Stimulated activated CD4-positive, alpha-beta T cell treated with anti-CD3 and anti-CD28 coated beads, Interleukin-12 subunit alpha, Interleukin-12 subunit beta, amount 100 ng/mL, for 48 hours (primary cell): ENCODE measurements around the gene PPP2R2B.

ENCODE experiments used
- DNase-seq, 3 donors: peaks; one replicate each; pipeline ENCODE4 v3.0.0-alpha.2; 2020; ENCODE audit warnings: low read depth in 2 of 3, low spot score in 1 of 3

The PPP2R2B gene

DNA sequence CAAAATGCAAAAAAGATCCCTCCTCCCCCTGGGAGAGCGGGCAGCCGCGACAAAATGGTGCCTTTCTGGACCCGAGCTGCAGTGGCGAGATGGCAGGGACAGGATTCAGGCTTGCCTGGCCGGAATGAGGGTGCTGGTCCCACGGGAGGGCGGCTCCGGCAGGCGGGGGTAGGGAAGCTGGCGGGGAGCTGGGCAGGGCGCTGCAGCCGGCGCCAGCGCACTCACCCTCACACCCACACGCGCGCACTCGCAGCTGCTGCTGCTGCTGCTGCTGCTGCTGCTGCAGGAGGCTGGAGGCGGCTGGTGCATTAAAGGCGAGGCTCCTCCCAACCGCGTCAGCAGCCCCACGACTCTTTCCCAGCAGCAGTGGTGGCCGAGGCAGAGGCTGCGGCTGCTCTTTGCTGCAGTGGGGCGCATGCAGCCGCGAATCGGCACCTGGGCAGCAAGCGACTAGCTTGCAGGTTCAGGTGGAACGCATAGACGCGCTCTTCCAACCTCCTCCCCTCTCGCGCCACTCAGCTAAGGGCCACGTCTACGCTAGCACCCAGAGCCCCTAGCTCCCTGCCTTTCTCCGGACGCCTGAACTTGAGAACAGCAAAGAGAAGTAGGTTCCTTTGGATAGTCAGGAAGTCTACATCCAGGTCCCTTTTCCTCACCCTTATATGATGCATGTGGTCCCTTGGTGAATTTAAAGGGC lies at the start of gene PPP2R2B:
Gene PPP2R2B, minus strand, starts transcription at position 282 of the 697 bp plus-strand sequence.
- DNase-seq = peak in 1 of 3 donors; percentile 45

DNA sequence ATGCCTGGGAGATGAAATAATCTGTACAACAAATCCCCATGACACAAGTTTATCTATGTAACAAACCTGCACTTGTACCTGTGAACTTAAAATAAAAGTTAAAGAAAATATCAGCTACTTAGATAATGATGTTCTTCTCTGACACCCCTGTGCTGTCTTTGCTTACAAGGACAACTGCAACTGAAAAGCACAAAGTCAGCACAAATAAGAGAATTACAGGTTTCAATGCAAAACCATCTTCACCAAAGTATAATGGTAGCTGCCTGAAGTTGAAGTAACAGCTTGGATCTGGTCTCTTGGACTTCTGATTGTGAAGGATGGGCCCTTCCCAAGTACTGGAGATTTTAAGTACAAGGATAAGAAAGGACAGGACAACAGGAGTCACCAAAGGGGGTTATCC lies 45.6 kb upstream of the PPP2R2B start:
- no peak for DNase-seq

DNA sequence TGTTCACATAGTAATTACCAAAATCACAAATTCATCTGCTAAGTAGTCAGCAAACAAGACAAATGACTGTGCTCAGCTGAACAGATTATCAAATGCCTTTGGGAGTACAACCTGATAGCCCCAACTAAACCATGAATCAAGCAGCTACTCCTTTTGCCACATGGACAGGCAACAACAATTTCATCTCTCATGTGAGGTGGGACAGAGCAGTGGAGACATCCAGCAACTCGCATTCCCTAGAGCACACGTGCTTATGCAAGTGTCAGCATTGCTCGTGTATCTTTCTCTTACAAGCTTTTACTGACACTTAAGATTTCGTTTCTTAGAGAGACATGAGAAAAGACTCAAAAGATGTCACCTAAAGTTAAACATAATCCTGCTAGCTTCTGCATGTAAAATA lies 42.7 kb upstream of the PPP2R2B start:
- DNase-seq = no peak

DNA sequence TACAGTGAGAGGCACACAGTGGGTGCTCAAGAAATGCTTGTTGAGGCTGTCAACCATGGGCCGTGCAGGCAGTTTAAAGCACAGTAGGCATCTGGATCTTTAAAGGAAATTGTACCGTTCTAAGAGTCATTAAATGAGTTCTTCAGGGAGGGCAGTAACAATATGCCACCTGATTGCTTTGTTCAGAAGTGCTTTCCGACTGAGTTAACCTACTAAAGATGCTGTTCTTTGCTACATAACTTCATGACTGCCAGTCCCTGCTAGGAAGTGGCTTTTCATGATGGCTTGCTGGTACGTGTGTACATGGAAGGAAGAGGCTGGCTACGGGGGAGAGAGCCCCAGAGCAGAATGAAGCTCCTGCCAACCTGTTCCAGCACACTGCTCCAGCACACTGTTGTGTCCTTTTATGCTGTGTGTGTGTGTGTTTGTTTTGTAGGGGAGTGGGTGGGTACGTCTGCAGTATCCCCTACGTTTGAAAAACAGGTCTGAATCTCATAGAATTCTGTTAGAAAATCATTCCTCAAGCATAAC lies 41.9 kb upstream of the PPP2R2B start:
- no peak for DNase-seq

DNA sequence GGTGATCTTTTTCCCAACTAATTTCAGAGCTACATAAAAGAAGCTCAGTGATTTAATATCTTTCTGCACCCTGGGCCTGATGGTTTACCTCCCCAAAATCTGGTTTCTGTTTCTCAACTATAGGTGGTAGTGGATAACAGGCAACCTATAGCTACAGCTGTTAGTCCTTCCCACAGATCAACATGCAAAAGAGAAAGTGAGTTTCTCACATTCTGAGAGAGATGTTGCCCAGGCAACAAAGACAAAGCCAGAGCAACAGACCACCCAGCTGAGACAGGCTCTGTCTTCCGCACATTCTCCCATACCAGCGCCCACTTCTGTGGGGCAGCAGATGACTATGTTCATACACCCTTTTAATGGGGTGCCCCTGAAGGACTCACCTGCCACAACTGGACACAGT lies 40.7 kb upstream of the PPP2R2B start:
- no peak for DNase-seq

DNA sequence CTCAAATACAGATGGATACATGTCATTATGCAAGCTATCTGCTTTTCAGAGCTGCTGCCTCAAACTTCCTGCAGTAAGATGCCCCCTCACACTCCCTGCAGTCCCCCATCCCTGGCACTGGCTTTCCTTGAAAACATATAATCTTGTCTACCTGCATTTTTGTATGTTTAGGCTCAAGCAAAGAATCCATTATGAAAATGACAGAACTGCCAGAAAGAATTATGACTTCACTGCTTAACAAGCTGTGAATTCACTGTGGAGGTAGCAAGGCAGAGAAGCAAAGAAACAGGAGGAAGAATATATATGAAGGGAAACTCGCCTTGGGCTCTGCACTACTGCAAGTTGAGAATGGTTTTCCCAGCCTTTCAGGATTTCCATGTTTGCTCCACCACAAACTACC lies 39.4 kb upstream of the PPP2R2B start:
- DNase-seq = no peak

DNA sequence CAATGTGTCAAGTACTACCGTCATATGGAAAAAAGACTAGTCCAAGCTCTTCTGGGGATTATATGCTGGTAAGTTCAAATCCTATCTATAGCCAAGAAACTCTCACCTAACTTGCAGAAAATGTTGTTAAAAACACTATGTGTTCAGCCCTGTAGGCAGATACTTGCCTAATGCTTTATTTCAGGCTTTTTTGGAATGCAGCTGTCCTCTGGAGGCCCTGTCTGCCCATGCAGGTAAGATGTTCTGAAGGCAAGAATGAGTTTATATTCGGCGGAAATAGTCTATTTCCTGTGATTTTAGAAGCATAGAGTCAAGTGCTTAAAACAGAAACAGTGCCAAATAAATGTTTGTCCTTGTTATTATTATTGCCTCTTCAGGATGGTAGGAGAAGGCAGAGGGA lies 34.3 kb upstream of the PPP2R2B start:
- DNase-seq = no peak

DNA sequence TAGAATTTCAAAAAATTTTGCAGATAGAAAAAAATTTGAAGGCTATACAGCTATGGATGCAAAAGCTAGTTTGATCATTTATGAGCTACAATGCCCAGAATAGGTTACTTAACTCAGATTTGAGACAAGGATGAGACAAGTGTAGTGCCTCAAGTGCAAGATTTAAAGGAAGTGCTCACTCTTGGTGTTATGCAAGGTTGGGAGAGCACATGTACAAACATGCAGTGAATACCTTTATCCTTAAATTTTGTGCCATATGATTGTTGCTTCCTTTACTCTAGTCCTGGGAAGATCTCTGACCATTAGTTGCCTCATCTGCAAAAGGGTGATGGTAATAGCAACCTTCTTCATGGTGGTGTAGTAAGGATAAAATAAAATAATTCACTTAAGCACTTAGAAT lies 31.7 kb upstream of the PPP2R2B start:
- no peak for DNase-seq

DNA sequence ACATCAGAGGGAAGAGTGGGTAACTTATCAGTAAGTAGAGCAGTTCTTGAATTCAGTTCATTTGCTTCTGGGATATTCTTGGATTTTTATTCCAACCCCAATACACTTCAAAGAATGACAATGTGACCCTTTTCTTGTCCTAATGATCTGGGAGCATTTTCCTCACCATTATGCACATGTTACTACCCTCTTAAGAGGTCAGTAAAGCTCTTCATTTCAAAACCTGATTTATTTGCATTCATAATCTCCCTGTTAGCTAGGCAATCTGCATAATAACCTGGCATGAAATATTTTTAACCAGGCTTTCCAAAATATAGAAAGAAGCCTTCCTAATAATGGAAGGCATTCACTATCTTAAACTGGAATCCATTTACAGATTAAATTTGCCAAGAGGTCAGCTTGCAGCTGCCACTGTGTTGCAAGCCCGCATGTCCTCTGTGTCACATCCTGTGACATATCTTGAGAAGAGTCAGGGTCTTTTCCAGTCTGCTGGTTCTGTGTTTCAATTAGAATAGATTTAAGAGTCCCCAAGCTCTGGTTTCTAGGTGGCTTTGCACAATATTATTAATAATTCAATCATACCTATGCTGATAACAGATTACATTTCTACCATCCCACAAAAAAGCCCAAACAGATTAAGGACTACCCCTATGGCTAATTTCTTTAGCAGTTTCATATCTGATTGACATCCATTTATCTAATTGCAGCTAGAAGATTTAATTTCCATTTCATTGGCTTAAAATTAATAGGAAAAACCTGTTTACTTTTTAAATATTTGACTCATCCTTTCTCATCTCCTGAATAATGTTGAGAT lies 30.9 kb upstream of the PPP2R2B start:
- no peak for DNase-seq

DNA sequence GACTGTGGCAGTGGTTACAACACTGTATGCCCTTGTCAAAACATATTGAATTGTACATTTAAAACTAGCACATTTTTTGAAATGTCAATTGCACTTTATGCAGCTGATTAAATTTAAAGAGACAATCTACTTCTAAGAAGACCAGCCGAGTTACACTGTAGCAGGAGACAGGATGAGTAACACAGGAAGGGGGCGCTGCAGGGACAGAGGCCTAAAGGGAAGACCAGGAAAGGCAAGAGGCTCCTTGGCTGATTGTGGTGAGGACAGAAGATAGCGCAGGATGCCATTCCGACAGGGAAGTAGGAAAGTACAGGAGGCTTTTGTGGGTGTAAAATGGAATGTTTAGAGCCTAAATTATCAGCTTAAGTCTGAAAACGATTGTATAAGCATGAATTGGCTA lies 28.2 kb upstream of the PPP2R2B start:
- no peak for DNase-seq

DNA sequence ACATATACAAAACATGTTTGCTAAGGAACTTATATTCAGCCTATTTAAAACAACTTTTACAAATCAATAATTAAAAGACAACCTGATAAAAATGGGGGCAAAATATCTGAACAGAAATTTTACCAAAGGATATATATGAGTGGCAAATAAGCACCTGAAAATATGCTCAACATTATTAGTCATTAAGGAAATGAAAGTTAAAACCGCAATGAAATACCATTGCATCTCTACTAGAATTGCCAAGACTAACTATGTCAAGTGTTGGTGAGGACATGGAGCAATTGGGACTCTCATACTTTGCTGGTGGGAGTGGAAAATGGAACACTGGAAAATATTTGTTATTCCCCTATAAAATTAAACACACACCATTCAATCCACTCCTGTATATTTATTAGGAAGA lies 26.3 kb upstream of the PPP2R2B start:
- DNase-seq = no peak

DNA sequence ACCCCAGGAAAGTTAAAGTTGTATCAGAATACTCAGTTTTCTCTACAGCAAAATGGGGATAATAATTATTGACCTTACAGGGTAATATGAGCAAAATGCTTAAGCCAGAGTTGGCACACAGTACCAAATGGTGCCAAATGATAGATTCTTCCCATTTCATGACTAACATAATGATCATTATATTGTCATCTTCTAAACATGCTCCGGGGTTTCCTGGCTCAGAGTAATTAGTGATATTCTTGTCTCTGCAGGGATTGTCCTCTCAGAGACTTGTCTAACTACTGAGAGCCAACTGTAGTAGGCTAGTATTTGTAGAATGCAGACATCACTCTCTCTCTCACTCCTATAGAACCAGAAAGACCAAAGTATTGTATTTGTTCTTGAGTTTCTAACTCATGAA lies 25.2 kb upstream of the PPP2R2B start:
- no peak for DNase-seq

DNA sequence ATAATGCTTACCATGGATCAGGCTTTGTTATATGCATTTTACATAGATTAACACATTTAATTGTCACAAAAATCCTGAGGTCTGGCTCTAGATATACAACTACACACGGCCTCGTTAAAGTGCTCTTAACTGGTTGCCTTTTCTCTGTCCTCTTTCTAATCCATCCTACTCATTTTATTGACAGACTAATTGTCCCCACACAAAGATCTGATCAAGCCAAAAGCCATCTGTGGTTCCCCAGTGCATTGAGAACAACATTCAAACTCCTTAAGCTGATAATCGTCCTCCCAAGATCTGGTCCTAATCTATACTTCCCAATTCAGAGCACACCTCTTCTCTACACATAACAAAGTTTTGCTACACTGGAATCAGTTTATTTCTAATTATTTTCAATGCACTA lies 23.9 kb upstream of the PPP2R2B start:
- DNase-seq = no peak

DNA sequence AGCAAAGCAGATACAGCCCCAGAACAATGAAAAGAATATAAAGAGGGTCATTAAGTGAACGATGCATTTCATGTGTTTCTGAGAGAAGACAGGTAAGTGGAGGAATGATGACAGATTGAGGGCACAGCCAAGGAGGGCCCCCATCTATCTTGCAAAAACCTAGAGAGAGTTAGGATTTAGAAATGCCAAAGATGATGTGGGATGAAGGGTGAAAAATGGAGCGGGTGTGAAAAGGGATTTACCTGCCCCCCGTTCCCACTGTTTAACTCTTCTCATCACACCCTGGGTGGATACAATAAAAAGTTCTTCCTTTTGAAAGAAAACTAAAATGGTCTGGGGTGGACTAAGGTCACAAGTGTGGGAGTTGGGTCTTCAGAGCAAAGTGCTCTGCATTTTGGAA lies 18.5 kb upstream of the PPP2R2B start:
- DNase-seq = no peak

DNA sequence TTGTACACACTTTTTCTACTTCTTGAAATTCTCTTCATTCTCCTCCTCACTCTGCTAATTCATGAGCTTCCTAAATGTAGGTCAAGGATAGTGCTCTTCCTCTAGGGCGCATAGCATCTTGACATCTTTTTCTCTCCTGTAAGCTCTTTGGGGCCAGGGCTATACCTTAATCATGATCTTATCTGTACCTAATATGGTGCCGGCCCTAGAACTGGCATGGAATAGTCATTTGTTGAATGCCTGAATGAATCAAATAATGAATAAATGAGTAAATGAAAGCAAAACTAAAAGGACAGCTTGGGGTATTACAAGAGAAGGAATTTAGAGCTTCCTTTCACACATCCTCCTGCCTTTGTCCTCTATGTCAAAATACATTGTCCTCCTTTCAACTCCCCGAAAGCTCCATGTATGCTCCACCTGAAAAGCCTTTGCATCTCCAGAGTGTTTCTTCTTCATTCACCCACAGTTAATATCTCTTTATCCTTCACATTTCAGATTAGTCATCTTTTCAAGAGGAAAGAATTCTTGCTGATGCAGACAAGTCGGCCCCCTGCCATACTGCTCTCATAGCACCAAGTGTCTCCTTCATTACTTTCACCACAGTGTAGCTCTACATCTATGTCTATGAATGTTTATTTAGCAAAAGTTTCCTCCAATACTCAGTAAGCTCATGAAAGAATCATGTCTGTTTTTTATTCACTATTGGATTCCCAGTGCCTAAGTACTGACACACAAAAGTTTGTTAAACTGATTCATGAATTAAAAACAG lies 16.4 kb upstream of the PPP2R2B start:
- no peak for DNase-seq

DNA sequence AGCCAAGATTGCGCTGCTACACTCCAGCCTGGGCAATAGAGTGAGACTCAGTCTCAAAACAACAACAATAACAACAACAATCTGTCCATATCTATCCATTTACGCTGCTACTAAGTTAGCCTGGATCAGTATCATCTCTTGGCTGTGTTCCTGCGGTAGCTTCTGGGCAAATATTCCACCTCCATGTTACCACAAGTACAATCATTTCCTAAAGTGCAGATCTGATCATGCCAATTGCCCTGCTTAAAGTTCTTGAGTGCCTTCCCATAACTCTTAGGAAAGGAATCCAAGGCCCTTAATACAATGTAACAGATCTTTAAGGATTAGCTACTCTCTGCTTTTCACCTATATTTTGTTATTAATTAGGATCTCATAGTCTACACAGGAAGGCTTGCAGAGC lies 15.4 kb upstream of the PPP2R2B start:
- DNase-seq = no peak

DNA sequence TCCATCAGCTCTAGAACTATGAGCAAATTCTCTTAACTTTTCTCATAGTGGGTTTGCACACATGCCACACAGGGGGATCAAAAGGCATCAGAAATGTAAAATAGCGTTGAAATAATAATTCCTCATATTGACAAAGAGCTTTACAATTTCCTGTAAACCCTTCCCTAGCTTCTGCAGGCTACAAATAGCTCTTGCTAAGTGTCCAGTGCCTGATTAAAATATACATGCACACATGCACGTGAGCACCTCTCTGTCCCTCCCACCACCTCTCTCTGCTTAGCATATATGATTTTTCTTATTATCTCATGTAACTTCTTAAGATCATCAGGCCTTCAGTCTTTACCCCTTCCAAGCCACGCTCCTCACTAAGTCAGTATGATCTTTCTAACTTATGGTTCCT lies 13.7 kb upstream of the PPP2R2B start:
- no peak for DNase-seq

DNA sequence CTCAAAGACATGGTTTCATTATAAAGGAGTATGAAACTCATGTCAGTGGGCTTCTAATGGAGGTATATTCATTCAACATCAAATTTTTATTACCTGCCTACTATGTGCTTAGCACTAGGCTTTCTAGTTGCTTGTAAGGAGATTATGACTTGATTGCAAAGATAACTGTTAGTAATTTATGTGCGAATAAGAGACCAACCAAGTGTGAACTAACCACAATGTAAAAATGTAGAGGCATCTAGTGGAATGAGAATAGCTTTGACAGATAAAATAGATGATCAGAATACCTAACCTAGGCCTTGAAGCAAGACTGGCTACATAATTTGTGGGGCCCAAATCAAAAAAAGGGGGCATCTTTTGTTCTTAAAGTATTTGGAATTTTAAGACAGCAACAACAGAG lies 13.0 kb upstream of the PPP2R2B start:
- DNase-seq = no peak

DNA sequence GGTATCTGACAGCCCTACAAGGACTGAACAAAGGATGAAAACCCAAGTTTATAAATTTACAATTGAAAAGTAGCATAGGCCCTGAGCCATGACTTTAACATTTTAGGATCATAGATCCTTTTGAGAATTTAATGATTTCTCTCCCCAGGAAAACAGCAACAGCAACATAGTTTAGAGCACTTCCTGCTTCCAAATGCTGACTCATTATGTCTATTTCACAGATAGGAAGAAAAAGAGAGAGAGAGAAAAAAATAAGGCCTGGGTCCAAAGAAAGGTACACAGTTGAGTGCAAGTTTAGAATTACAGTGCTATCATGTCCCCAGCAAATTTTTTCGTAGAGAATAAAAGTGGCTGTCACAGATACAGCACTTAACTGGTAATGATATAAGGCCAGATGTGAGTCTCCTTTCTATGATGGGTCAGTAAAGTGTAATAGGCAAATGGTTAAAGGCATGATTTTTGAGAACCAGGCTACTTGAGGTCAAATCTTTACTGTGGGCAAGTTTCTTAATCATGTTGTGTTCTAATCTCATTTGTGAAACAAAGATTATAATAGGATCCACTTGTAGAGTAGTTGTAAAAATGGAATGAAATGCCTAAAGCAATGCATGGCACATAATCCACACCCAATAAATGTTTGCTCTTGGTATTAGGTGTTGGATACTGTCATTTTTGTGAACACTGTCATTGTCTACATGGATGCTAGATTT lies 12.3 kb upstream of the PPP2R2B start:
- DNase-seq = no peak

DNA sequence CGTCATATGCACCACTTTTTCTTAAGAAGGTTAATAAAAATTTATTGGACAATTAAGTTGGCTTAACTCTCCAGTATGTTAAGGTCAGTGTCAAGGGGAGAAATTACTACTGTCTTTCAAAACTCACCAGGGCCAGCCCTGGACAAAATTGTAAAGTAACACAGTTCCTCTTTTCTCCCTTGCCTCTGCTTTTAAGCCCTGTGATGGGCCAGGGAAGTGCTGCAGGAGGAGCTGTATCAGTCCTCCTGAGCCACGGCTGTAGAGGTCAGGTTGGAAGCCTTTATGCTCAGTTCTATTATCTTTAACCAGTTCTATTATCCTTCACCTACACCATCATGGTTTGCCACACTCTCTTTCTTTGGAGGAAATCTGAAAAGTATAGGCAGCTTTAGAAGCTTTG lies 11.5 kb upstream of the PPP2R2B start:
- DNase-seq = no peak

DNA sequence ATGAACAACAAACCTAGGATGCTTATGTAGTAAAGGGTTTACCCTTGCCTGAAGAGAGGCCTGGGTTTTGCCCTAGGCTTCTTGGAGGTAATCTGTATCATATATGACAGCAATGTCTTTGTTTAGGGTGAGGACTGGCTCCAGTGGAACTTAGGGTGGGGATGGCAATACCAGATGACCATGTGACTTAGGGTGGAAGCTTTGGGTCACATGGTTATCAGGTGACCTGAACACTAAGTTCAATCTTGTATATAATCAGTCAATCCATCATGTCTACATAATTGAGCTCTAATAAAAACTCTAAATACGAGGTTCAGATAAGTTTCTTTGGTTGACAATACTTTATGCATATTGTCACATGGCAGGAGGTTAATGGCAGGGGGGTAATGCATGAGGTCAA lies 10.6 kb upstream of the PPP2R2B start:
- no peak for DNase-seq
